IMR-90 (cell line): ENCODE measurements around the gene SLC27A6. TPM values are rescaled to one million over a fixed set of nuclear protein-coding genes. Genes with fewer than 3 reads are reported as not detected.

Experiments used
- ATAC-seq: fragments of 200-7000 bp; cut with Tn5 transposase; 2 replicates; pipeline ENCODE4 v1.9.1; 2020; ENCODE audit warnings: low read depth, mild to moderate bottlenecking, moderate library complexity
- BruUV-seq: library from RNA; stranded (reverse); fragments of 400-500 nt; replicated peaks from 2 replicates; lab custom pipeline; 2021; lab: Mats Ljungman, UMichigan
- CTCF ChIA-PET: fragments of 300-600 bp; formaldehyde crosslinking; extraction: SDS; loops from one replicate; lab custom pipeline; 2021; ENCODE audit warnings: antibody characterized with exemption; lab: Yijun Ruan, JAX
- POLR2A ChIA-PET: fragments of 300-600 bp; sonication (Branson Sonifier 250); formaldehyde crosslinking; loops from one replicate; lab custom pipeline; 2022; ENCODE audit warnings: antibody characterized with exemption; ENCODE audit not compliant: unreplicated experiment; lab: Charles Lee
- DNase-seq: peaks from one replicate; pipeline ENCODE4 v3.0.0; 2013
- H2AFZ ChIP-seq: replicated peaks from 2 replicates; pipeline ENCODE3; 2013; ENCODE audit warnings: low read length, mild to moderate bottlenecking; ENCODE audit not compliant: poor library complexity
- H2AK5ac ChIP-seq: 2 replicates; pipeline ENCODE4 v1.6.1; 2013; ENCODE audit warnings: low read depth, low read length, inconsistent platforms
- H2AK9ac ChIP-seq: replicated peaks from 2 replicates; pipeline ENCODE3; 2013; ENCODE audit warnings: mild to moderate bottlenecking, low read depth, low read length, moderate library complexity; ENCODE audit not compliant: poor library complexity
- H2BK120ac ChIP-seq: 2 replicates; pipeline ENCODE4 v1.6.1; 2013; ENCODE audit warnings: low read depth, low read length, inconsistent platforms
- H2BK15ac ChIP-seq: 3 replicates; pipeline ENCODE4 v1.6.1; 2013; ENCODE audit warnings: low read depth, low read length, inconsistent platforms
- H2BK20ac ChIP-seq: 2 replicates; pipeline ENCODE4 v1.6.1; 2013; ENCODE audit warnings: low read depth, mild to moderate bottlenecking, inconsistent platforms, low read length, moderate library complexity
- H2BK5ac ChIP-seq: 2 replicates; pipeline ENCODE4 v1.6.1; 2013; ENCODE audit warnings: mild to moderate bottlenecking, low read depth, low read length, inconsistent platforms; ENCODE audit not compliant: poor library complexity, severe bottlenecking
- H3K14ac ChIP-seq: replicated peaks from 2 replicates; pipeline ENCODE4 v1.6.1; 2013; ENCODE audit warnings: low read depth, low read length, inconsistent platforms
- H3K18ac ChIP-seq: 2 replicates; pipeline ENCODE4 v1.6.1; 2013; ENCODE audit warnings: low read depth, low read length, control low read depth
- H3K23ac ChIP-seq: 2 replicates; pipeline ENCODE4 v1.6.1; 2013; ENCODE audit warnings: low read depth, low read length, inconsistent platforms
- H3K27ac ChIP-seq: 2 replicates; pipeline ENCODE4 v1.5.1; 2013; ENCODE audit warnings: mild to moderate bottlenecking, control low read depth, low read length; ENCODE audit not compliant: insufficient read depth
- H3K27me3 ChIP-seq: 2 replicates; pipeline ENCODE4 v1.6.1; 2013; ENCODE audit warnings: low read length; ENCODE audit not compliant: control insufficient read depth, insufficient read depth
- H3K36me3 ChIP-seq: 2 replicates; pipeline ENCODE4 v1.6.1; 2013; ENCODE audit warnings: low read length, mixed read lengths; ENCODE audit not compliant: control insufficient read depth, insufficient read depth
- H3K4ac ChIP-seq: 2 replicates; pipeline ENCODE4 v1.6.1; 2013; ENCODE audit warnings: low read depth, low read length, inconsistent platforms
- H3K4me1 ChIP-seq: 2 replicates; pipeline ENCODE4 v1.6.1; 2013; ENCODE audit warnings: low read length, mixed read lengths; ENCODE audit not compliant: control insufficient read depth, insufficient read depth
- H3K4me2 ChIP-seq: 2 replicates; pipeline ENCODE4 v1.6.1; 2013; ENCODE audit warnings: low read depth, mild to moderate bottlenecking, control low read depth, low read length, moderate library complexity
- H3K4me3 ChIP-seq: 2 replicates; pipeline ENCODE4 v1.5.1; 2013; ENCODE audit warnings: low read depth, mild to moderate bottlenecking, control low read depth, low read length, moderate library complexity; ENCODE audit not compliant: insufficient read depth
- H3K56ac ChIP-seq: 2 replicates; pipeline ENCODE4 v1.6.1; 2013; ENCODE audit warnings: low read length, inconsistent platforms; ENCODE audit not compliant: insufficient read depth; ENCODE audit errors: extremely low read depth
- H3K79me1 ChIP-seq, 2 experiments: 2 replicates each; pipeline ENCODE4 v1.6.1; 2013; ENCODE audit warnings: low read length in 2 of 2, inconsistent platforms in 1 of 2, low read depth in 1 of 2
- H3K9ac ChIP-seq: 2 replicates; pipeline ENCODE4 v1.6.1; 2013; ENCODE audit warnings: low read depth, low read length, control low read depth
- H3K9me1 ChIP-seq: 2 replicates; pipeline ENCODE4 v1.6.1; 2013; ENCODE audit warnings: low read length, inconsistent platforms; ENCODE audit not compliant: insufficient read depth
- H3K9me3 ChIP-seq: 2 replicates; pipeline ENCODE4 v1.6.1; 2013; ENCODE audit warnings: low read length; ENCODE audit not compliant: control insufficient read depth, insufficient read depth
- H4K20me1 ChIP-seq: 2 replicates; pipeline ENCODE4 v1.6.1; 2013; ENCODE audit warnings: low read length, inconsistent platforms; ENCODE audit not compliant: insufficient read depth
- H4K5ac ChIP-seq: 2 replicates; pipeline ENCODE4 v1.6.1; 2013; ENCODE audit warnings: mild to moderate bottlenecking, low read depth, low read length, control low read depth
- H4K8ac ChIP-seq, 2 experiments: 2 replicates each; pipeline ENCODE4 v1.6.1; 2013; ENCODE audit warnings: low read depth in 2 of 2, low read length in 2 of 2, control low read depth in 1 of 2, inconsistent platforms in 1 of 2
- H4K91ac ChIP-seq: 2 replicates; pipeline ENCODE4 v1.6.1; 2013; ENCODE audit warnings: low read depth, low read length, inconsistent platforms; ENCODE audit not compliant: insufficient read depth
- MAFK ChIP-seq: IDR thresholded peaks from 2 replicates; pipeline ENCODE4 v1.6.1; 2012; ENCODE audit warnings: low read depth, low read length, improper control_type of control experiment
- WGBS, 2 experiments: methylation state at CpG; one replicate each; pipeline versions ENCODE4 v1.1.5 to v1.1.7; 2013; ENCODE audit warnings: missing lambda C conversion rate in 2 of 2; ENCODE audit not compliant: insufficient read length in 1 of 2; ENCODE audit errors: extremely low coverage in 2 of 2; 5-methylcytosine and 5-hydroxymethylcytosine counted together
- dilution Hi-C: fragments of 300-500 bp; cut with HindIII; formaldehyde crosslinking; loops from one replicate; pipeline ENCODE4 v1.14.3; 2018; ENCODE audit warnings: low sequenced_read_pairs; ENCODE audit not compliant: unreplicated experiment
- in situ Hi-C: fragments of 300-500 bp; cut with MboI; formaldehyde crosslinking; loops from 3 replicates; pipeline ENCODE4 v1.14.3; 2019; ENCODE audit warnings: low sequenced_read_pairs, inconsistent platforms, mixed read lengths
- intact Hi-C: fragments of 100-400 bp; cut with micrococcal nuclease; formaldehyde crosslinking; loops from 2 replicates; pipeline ENCODE4 v1.10.0; 2022
- polyA plus RNA-seq, 3 experiments: library from polyadenylated mRNA; depleted of rRNA; stranded (reverse); fragments of >200 nt; gene quantifications; 2 replicates each; pipeline ENCODE4 v1.2.3, GENCODE V29; 2012; ENCODE audit warnings: low replicate concordance in 1 of 3
- total RNA-seq: library from RNA; depleted of rRNA; stranded (reverse); fragments of >200 nt; gene quantifications from 2 replicates; pipeline ENCODE4 v1.2.3, GENCODE V29; 2012
- TF ChIP-seq, protein P1 (sequence below): fragments of 150-350 bp; IDR thresholded peaks from 2 replicates; pipeline ENCODE4 v1.6.1; 2016; ENCODE audit warnings: low read depth, mild to moderate bottlenecking, low read length, moderate library complexity, borderline replicate concordance
- TF ChIP-seq, protein P2 (sequence below): conservative IDR thresholded peaks from 2 replicates; pipeline ENCODE4 v1.5.1; 2012; ENCODE audit warnings: mild to moderate bottlenecking, low read depth, low read length, improper control_type of control experiment

The SLC27A6 gene
- total and polyA plus RNA-seq, 2 of the 4 experiments (the other 2 are of a cell fraction): under 0.01 to 0.02 TPM

DNA sequence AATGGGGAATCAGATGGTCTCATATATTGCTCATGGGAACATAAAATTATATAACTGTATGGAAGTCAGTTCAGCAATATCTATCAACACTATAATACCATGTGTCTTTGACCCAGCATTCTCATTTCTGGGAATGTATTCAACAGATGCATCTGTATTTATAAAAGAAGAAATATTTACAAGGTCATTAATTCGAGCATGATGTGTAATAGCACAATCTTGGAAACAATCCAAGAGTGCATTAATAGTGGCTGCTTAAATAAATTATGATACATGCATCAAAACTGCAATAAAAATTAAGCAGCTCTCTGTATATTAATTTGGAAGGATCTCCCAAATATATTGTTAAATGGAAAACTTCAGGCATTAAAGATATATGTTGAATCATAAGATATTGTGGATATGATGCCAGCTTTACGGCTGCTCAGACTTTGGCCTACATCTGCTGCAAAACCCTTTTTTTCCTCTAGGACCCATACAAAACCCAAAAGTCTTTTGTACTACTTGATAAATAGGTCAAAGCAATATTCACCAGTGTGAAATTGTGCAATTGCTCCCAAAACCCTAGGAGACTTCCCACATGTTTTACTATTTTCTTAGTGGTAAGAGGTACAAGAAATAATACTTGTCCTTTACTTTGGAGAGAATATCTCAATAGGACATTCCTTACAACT lies 84.0 kb downstream of the SLC27A6 start:
- Histone ChIP-seq H3K4me2 (no peak overlapping the region), H2BK15ac (no peak overlapping the region), H3K9me1 (no peaks in the 10 kb centered on the region), H4K91ac (no peak overlapping the region), H3K27ac (no peak overlapping the region), H2BK5ac (no peak overlapping the region), H2BK120ac (no peak overlapping the region), H2BK20ac (no peak overlapping the region), H3K56ac (no peak overlapping the region), H3K79me1 (no peaks in the 10 kb centered on the region), H3K4ac (no peak overlapping the region), H4K5ac (no peak overlapping the region), H4K8ac (no peak overlapping the region), H3K4me1 (no peaks in the 10 kb centered on the region), H3K18ac (no peak overlapping the region), H3K14ac (no peak overlapping the region), H3K9ac (no peak overlapping the region), H2AK9ac (no peak overlapping the region), H3K23ac (no peak overlapping the region), H3K36me3 (no peaks in the 10 kb centered on the region), H3K27me3 (no peaks in the 10 kb centered on the region), H2AK5ac (no peak overlapping the region), H4K20me1 (no peaks in the 10 kb centered on the region), H2AFZ (no peak overlapping the region), H3K9me3 (no peaks in the 10 kb centered on the region), H3K4me3 (no peak overlapping the region)
- DNase-seq: no peak
- POLR2A ChIA-PET: no interaction called here
- ATAC-seq: 0 out of 2 replicates have a peak, but pooled peaks have one; percentile 14
- whole genome bisulfite sequencing, 2 experiments: no CpG with 5 or more reads among the region's 2 CpGs
- in situ Hi-C loops (no loop called here), dilution Hi-C loops (no loop called here), intact Hi-C loops (no loop called here)
- CTCF ChIA-PET: no interaction called here
- no TSS peak for BruUV-seq
- TF ChIP-seq MAFK: no peak
- TF ChIP-seq, protein P1, sequence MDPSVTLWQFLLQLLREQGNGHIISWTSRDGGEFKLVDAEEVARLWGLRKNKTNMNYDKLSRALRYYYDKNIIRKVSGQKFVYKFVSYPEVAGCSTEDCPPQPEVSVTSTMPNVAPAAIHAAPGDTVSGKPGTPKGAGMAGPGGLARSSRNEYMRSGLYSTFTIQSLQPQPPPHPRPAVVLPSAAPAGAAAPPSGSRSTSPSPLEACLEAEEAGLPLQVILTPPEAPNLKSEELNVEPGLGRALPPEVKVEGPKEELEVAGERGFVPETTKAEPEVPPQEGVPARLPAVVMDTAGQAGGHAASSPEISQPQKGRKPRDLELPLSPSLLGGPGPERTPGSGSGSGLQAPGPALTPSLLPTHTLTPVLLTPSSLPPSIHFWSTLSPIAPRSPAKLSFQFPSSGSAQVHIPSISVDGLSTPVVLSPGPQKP: no peak
- TF ChIP-seq, protein P2, sequence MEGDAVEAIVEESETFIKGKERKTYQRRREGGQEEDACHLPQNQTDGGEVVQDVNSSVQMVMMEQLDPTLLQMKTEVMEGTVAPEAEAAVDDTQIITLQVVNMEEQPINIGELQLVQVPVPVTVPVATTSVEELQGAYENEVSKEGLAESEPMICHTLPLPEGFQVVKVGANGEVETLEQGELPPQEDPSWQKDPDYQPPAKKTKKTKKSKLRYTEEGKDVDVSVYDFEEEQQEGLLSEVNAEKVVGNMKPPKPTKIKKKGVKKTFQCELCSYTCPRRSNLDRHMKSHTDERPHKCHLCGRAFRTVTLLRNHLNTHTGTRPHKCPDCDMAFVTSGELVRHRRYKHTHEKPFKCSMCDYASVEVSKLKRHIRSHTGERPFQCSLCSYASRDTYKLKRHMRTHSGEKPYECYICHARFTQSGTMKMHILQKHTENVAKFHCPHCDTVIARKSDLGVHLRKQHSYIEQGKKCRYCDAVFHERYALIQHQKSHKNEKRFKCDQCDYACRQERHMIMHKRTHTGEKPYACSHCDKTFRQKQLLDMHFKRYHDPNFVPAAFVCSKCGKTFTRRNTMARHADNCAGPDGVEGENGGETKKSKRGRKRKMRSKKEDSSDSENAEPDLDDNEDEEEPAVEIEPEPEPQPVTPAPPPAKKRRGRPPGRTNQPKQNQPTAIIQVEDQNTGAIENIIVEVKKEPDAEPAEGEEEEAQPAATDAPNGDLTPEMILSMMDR: no peak
